Measurements from ENCODE around the gene MBP. TPM values are rescaled to one million over a fixed set of nuclear protein-coding genes. Genes with fewer than 3 reads are reported as not detected.

MBP gene
- total and polyA plus RNA-seq, 2 of the 4 experiments (the other 2 are of a cell fraction), result 0.72 to 0.90 TPM

DNA sequence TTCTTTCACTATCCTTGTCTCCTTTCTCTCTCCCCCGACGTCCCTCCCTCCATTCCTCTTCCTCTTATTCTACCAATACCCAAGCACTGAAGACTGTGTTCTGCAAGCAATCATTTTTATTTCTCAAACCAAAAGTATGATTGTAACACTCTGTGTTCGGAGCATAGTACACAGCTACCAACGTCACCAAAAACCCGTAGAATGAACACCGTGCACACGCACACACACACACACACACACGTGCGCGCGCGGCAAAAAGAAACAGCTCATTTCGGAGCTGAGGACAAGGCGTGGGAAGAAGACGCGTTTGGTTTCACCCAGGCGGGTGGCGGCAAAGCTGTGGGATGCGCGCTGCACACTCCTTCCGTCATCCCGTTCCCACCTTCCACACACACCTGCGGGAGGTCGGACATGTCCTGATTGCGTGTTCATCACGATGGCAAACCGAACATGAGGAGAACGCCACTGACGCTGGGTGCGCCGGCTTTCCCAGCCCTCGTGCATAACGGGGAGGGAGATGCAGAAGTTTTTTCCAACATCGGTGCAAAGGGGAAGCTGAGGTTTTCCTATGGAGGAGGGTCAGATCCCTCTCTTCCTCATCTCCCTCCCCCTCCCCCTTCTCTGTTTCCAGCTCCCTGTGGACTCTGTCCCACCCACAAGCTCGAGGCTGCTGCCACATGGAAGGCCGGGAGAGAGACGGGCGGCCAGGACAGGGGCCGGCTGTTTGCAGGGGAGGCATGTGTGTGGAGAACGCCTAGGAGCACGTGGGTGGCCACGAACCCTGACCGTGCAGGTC is 20.4 kb downstream of the MBP start:
- no peak overlapping the region for H2BK20ac ChIP-seq (ENCODE audit: low read depth, low read length)
- no peaks in the 10 kb centered on the region for H3K27me3 ChIP-seq (ENCODE audit: control insufficient read depth, insufficient read depth, low read length)
- no peak for ATAC-seq (ENCODE audit: low read depth)
- 0 out of 2 replicates have a peak overlapping the region, but pooled peaks have one; percentile 12 for H2BK120ac ChIP-seq (ENCODE audit: low read depth, low read length)
- no peak overlapping the region for H2AFZ ChIP-seq (replicated peaks; ENCODE audit: low read length, poor library complexity)
- ChIA-PET CTCF (no interaction called here), POLR2A (ENCODE audit: unreplicated experiment) (no interaction called here)
- H3K4ac ChIP-seq (ENCODE audit: low read depth, low read length), result peak overlapping the region; percentile 35; the same call in 1 of the 2 replicates
- H2AK5ac ChIP-seq (ENCODE audit: low read depth, low read length), result peak overlapping the region; percentile 85
- peak overlapping the region; percentile 24; the same call in 1 of the 2 replicates for H3K18ac ChIP-seq (ENCODE audit: low read depth, low read length)
- no peak for TF ChIP-seq SMC3 (IDR thresholded peaks at IDR 0.05; ENCODE audit: low read depth, low read length)
- no peak for TF ChIP-seq FOS (IDR thresholded peaks at IDR 0.05; ENCODE audit: low read depth, low read length)
- TF ChIP-seq POLR2A (IDR thresholded peaks at IDR 0.05; ENCODE audit: low read depth, low read length), result no peak
- TF ChIP-seq MAFK (IDR thresholded peaks at IDR 0.05; ENCODE audit: low read depth, low read length), result no peak
- TF ChIP-seq, protein P1, sequence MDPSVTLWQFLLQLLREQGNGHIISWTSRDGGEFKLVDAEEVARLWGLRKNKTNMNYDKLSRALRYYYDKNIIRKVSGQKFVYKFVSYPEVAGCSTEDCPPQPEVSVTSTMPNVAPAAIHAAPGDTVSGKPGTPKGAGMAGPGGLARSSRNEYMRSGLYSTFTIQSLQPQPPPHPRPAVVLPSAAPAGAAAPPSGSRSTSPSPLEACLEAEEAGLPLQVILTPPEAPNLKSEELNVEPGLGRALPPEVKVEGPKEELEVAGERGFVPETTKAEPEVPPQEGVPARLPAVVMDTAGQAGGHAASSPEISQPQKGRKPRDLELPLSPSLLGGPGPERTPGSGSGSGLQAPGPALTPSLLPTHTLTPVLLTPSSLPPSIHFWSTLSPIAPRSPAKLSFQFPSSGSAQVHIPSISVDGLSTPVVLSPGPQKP (IDR thresholded peaks at IDR 0.05; ENCODE audit: borderline replicate concordance, low read depth, low read length), result no peak
- TF ChIP-seq, protein P2, sequence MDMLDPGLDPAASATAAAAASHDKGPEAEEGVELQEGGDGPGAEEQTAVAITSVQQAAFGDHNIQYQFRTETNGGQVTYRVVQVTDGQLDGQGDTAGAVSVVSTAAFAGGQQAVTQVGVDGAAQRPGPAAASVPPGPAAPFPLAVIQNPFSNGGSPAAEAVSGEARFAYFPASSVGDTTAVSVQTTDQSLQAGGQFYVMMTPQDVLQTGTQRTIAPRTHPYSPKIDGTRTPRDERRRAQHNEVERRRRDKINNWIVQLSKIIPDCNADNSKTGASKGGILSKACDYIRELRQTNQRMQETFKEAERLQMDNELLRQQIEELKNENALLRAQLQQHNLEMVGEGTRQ (IDR thresholded peaks at IDR 0.05; ENCODE audit: low read depth, low read length), result no peak
- TF ChIP-seq, protein P3, sequence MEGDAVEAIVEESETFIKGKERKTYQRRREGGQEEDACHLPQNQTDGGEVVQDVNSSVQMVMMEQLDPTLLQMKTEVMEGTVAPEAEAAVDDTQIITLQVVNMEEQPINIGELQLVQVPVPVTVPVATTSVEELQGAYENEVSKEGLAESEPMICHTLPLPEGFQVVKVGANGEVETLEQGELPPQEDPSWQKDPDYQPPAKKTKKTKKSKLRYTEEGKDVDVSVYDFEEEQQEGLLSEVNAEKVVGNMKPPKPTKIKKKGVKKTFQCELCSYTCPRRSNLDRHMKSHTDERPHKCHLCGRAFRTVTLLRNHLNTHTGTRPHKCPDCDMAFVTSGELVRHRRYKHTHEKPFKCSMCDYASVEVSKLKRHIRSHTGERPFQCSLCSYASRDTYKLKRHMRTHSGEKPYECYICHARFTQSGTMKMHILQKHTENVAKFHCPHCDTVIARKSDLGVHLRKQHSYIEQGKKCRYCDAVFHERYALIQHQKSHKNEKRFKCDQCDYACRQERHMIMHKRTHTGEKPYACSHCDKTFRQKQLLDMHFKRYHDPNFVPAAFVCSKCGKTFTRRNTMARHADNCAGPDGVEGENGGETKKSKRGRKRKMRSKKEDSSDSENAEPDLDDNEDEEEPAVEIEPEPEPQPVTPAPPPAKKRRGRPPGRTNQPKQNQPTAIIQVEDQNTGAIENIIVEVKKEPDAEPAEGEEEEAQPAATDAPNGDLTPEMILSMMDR (conservative IDR thresholded peaks at IDR 0.05; ENCODE audit: low read depth, low read length), result no peak
- TF ChIP-seq RCOR1 (IDR thresholded peaks at IDR 0.05; ENCODE audit: insufficient replicate concordance, low read length), result no peak
- no peak for TF ChIP-seq CHD1 (IDR thresholded peaks at IDR 0.05; ENCODE audit: low read depth, low read length)
- no peak for TF ChIP-seq RFX5 (IDR thresholded peaks at IDR 0.05; ENCODE audit: low read depth, low read length)
- no peak for TF ChIP-seq RAD21 (IDR thresholded peaks at IDR 0.05; ENCODE audit: low read length)
- no peak for TF ChIP-seq CEBPB (IDR thresholded peaks at IDR 0.05; ENCODE audit: low read depth, low read length)
- TF ChIP-seq NFE2L2 (IDR thresholded peaks at IDR 0.05; ENCODE audit: low read depth, low read length), result no peak
- no peak for TF ChIP-seq MXI1 (IDR thresholded peaks at IDR 0.05; ENCODE audit: borderline replicate concordance, low read depth, low read length)
- no peak for TF ChIP-seq BHLHE40 (IDR thresholded peaks at IDR 0.05; ENCODE audit: low read depth, low read length)
- H3K56ac ChIP-seq (ENCODE audit: extremely low read depth, insufficient read depth, low read length), result no peak overlapping the region
- H2BK15ac ChIP-seq (ENCODE audit: low read depth, low read length), result no peak overlapping the region; the same call in 2 of the 3 replicates
- H4K20me1 ChIP-seq (ENCODE audit: insufficient read depth, low read length), result no peaks in the 10 kb centered on the region
- H2BK5ac ChIP-seq (ENCODE audit: low read depth, low read length, poor library complexity, severe bottlenecking), result no peak overlapping the region
- H4K5ac ChIP-seq (ENCODE audit: low read depth, low read length), result no peak overlapping the region
- no peak overlapping the region for H4K8ac ChIP-seq (ENCODE audit: low read depth in 2 of 2, low read length in 2 of 2)
- H3K4me1 ChIP-seq (ENCODE audit: control insufficient read depth, insufficient read depth, low read length), result peaks cover 24% of the 10 kb centered on the region
- in situ Hi-C loops (cut with MboI; ENCODE audit: low sequenced_read_pairs) (loop anchor here (25.0 kb wide), 1 partner anchor 650 kb away; no protein-coding TSS in a partner anchor), intact Hi-C loops (cut with micrococcal nuclease) (no loop called here), dilution Hi-C loops (cut with HindIII; ENCODE audit: low sequenced_read_pairs, unreplicated experiment) (no loop called here)
- BruUV-seq (replicated peaks), result no TSS peak
- no peak overlapping the region for H3K14ac ChIP-seq (replicated peaks; ENCODE audit: low read depth, low read length)
- peaks cover 0 to 21% of the 10 kb centered on the region in 2 experiments; a peak in 2 of 4 replicates for H3K79me1 ChIP-seq (ENCODE audit: low read depth in 1 of 2, low read length in 2 of 2)
- no peak overlapping the region for H3K4me2 ChIP-seq (ENCODE audit: low read depth, low read length)
- no peak overlapping the region for H2AK9ac ChIP-seq (replicated peaks; ENCODE audit: low read depth, low read length, poor library complexity)
- H3K4me3 ChIP-seq (ENCODE audit: insufficient read depth, low read depth, low read length), result no peak overlapping the region
- H3K9me1 ChIP-seq (ENCODE audit: insufficient read depth, low read length), result peaks cover 20% of the 10 kb centered on the region
- H3K36me3 ChIP-seq (ENCODE audit: control insufficient read depth, insufficient read depth, low read length), result no peaks in the 10 kb centered on the region
- H3K23ac ChIP-seq (ENCODE audit: low read depth, low read length), result no peak overlapping the region
- 84% methylated on average over 6 of the region's 43 CpGs; no CpG with 5 or more reads in 1 of the 2 experiments for WGBS, 2 experiments (ENCODE audit: extremely low coverage in 2 of 2, insufficient read length in 1 of 2)
- H4K91ac ChIP-seq (ENCODE audit: insufficient read depth, low read depth, low read length), result no peak overlapping the region
- no peak overlapping the region for H3K9ac ChIP-seq (ENCODE audit: low read depth, low read length)
- H3K27ac ChIP-seq (ENCODE audit: insufficient read depth, low read length), result no peak overlapping the region
- no peak for DNase-seq
- no peaks in the 10 kb centered on the region for H3K9me3 ChIP-seq (ENCODE audit: control insufficient read depth, insufficient read depth, low read length)

Data from IMR-90 (cell line).